Fibroblast of pulmonary artery (primary cell): ENCODE measurements around the gene COL6A2.
"Not testable (repeated sequence)": the region's sequence is repeated elsewhere in the genome, so short reads cannot be mapped to it uniquely, and the experiment has no call there.

Source experiments
- DNase-seq: peaks from one replicate; pipeline ENCODE4 v3.0.0-alpha.2; 2010; ENCODE audit warnings: low read depth
- H3K4me3 ChIP-seq: replicated peaks from 2 replicates; pipeline ENCODE4 v1.5.1; 2011; ENCODE audit warnings: low read depth, mild to moderate bottlenecking, control low read depth, low read length, moderate library complexity
- CTCF ChIP-seq: IDR thresholded peaks from 2 replicates; pipeline ENCODE4 v1.5.1; 2011; ENCODE audit warnings: mild to moderate bottlenecking, control low read depth, low read length, inconsistent platforms; ENCODE audit errors: missing control alignments

COL6A2 gene

GRCh38 chr21:46100426-46100825 is 2.5 kb downstream of the COL6A2 start:
- peak overlapping the region; percentile 78 for H3K4me3 ChIP-seq
- no peak for TF ChIP-seq CTCF
- peak; percentile 61 for DNase-seq

- no peak for DNase-seq
- TF ChIP-seq CTCF, result no peak
- peak overlapping the region; percentile 78 for H3K4me3 ChIP-seq
Measured at GRCh38 chr21:46100906-46101305, 3.0 kb downstream of the COL6A2 start.

- no peak for TF ChIP-seq CTCF
- no peak for DNase-seq
- H3K4me3 ChIP-seq, result no peak overlapping the region
Measured at GRCh38 chr21:46104104-46104503, 6.2 kb downstream of the COL6A2 start.

- not testable (repeated sequence) for DNase-seq, H3K4me3 ChIP-seq
Measured at GRCh38 chr21:46107376-46107775, 9.5 kb downstream of the COL6A2 start.

GRCh38 chr21:46108827-46109312 is 11.0 kb downstream of the COL6A2 start:
- no peak for TF ChIP-seq CTCF

GRCh38 chr21:46109313-46110221 is 11.7 kb downstream of the COL6A2 start:
- no peak for TF ChIP-seq CTCF
- no peak for DNase-seq

More at GRCh38 chr21:46108827-46109312, 11.0 kb downstream of the COL6A2 start:
- DNase-seq, result no peak
- H3K4me3 ChIP-seq, result no peak overlapping the region

GRCh38 chr21:46110499-46111192 is 12.7 kb downstream of the COL6A2 start:
- TF ChIP-seq CTCF, result no peak
- DNase-seq, result no peak
- H3K4me3 ChIP-seq, result no peak overlapping the region

More at GRCh38 chr21:46109313-46110221, 11.7 kb downstream of the COL6A2 start:
- H3K4me3 ChIP-seq, result no peak overlapping the region
